NCI-H1436 treated with DMSO at 0.1 percent for 48 hours (cell line): ENCODE results near the gene APOOL.
A peak's percentile ranks its signal among the peaks of the same experiment; 100 is the strongest.

Experiments used
- DNase-seq: peaks from one replicate; lab custom pipeline; 2025; lab: John Stamatoyannopoulos, UW

APOOL gene

GRCh38 chrX:85084770-85085393, 81.2 kb downstream of the APOOL start:
- DNase-seq = no peak

DNA sequence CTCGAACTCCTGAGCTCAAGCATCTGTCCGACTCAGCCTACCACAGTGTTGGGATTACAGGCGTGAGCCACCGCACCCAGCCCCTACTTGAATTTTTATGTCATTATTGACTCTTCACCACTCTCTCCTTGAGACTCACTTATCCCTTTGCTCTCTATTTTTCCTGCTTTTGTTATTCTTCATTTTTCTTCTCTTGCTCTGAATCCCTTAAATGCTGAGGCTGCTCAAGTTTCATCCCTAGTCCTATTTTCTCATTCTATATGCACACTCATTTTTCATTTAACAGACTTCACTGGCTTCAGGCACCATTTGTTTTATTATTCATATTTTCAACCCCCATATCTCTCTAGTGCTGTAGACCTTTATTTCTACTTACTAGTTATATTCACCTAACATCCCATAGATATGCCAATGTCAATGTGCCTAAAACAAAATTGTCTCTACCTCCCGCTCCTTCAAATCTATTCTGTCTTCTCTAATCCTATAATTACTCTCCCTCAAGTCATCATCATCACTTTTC, 85.7 kb downstream of the APOOL start:
- DNase-seq = no peak

DNA sequence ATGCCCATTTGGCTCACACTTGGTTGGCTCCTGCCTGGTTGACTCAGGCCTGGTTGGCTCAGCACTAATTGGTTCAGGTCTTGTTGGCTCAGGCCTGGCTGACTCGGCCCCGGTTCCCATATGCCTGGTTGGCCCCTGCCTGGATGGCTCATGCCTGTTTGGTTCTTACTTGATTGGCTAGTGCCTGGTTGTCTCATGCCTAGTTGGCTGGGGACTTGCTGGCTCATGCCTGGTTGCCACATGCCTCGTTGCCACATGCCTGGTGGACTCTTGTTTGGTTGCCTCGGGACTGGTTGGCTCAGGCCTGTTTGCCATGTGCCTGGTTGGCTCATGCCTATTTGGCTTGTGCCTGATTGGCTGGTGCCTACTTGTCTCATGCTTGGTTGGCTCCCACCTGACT, 103.7 kb downstream of the APOOL start:
- no peak for DNase-seq

DNA sequence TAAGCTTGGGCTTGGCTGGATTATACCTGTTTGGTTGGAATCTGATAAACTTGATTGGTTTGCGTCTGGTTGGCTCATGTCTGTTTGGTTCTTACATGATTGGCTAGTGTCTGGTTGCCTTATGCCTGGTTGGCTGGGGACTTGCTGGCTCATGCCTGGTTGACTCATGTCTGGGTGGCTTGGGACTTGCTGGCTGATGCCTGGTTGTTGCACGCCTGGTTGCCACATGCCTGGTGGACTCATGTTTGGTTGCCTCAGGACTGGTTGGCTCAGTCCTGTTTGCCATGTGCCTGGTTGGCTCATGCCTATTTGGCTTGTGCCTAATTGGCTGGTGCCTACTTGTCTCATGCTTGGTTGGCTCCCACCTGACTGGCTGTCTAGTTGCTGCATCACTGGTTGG, 104.5 kb downstream of the APOOL start:
- no peak for DNase-seq

- DNase-seq = no peak
These were observed 105.6 kb downstream of the APOOL start for GRCh38 chrX:85109235-85109634.

- DNase-seq = peak; percentile 6
These were observed 107.7 kb downstream of the APOOL start for GRCh38 chrX:85111347-85111746.

DNA sequence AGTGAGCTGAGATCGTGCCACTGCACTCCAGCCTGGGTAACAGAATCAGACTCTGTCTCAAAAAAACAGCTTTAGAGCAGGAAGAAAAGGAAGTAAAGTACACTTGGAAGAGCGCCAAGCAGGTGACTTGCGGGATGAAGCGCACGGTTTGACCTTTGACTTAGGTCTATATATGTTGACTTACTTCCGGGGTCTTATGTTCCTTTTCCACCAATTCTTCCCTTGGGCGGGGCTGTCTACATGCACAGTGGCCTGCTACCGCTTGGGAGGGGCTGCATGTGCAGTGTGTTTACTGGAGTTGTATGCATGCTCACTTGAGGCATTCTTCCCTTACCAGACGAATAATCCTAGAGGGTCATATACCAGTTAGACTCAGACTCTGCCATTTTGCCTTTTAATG, 108.6 kb downstream of the APOOL start:
- DNase-seq = no peak

- DNase-seq = no peak
These were observed 110.1 kb downstream of the APOOL start for GRCh38 chrX:85113746-85114145.

DNA sequence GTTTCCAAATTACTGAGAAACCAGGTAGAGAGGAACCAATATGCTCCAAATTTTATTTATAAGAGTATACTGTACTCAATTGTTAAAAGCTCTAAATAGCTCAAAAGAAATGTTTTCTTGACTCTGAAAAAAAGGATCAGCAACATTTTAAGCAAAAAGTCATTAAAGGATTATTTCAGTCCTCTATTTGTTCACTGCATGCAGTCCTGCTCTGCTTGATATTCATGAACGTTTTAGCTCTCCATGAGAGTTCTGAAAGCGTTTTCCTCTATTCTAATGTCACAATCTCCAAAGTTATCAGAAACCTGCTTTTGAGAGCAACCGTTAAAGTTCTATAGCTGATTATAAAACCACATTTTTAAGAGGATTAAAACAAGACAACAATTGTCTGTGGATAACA, 110.5 kb downstream of the APOOL start:
- no peak for DNase-seq

DNA sequence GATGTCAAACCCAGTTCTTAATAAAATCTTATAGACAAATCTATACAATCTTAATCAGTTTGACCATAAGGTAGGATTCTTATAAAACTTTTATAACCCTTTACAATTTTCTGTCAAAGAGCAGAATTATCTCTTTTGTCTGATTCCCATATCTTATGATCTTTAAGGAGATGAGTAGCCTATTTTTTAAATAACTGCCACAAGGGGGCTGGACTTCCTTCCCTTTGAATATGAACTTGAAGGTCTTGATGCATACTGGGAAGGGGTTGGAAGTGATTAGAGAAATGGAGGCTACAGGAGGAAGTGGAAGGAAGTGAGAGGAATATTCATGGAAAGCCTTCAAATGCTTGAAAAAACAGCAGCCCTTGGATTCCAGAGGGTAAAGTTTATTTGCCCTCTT, 111.1 kb downstream of the APOOL start:
- DNase-seq = no peak

DNA sequence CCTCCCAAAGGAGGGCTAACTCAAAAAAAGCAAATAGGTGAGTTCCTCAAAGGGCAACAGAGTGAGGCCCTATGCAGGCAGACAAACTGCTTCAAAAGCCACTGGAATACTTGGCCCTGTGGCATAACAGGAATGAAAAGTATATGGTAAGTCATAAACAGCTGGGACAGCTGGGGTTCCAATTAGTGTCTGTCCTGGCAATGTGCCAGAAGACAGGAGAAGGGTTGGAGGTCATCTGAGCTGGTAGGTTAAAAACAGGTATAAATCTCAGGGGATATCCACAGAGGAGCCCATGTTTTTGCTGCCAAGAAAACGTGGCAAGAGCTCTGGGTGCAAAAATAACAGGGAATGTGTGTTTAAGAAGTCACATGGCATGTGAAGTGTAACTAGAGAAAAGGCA, 111.6 kb downstream of the APOOL start:
- DNase-seq = no peak

DNA sequence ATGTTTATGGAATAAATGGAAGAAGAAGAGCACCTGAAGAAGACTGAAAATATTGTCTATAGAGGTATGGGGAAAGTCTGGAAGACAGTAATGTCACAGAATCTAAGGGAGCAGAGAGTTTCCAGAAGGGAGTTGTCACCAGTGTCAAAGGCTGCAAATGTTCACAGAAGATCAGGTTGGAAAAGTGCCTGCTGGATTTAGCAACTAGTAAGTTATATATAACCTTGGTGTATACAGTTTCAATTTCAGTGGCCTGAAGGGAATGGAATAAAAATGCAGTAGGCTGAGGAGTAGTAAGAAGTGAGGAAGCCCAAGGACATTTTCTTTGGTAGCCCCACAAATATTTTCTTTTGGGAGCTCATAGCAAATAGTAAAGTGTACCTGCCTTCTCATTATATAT, 132.7 kb downstream of the APOOL start:
- DNase-seq = no peak

DNA sequence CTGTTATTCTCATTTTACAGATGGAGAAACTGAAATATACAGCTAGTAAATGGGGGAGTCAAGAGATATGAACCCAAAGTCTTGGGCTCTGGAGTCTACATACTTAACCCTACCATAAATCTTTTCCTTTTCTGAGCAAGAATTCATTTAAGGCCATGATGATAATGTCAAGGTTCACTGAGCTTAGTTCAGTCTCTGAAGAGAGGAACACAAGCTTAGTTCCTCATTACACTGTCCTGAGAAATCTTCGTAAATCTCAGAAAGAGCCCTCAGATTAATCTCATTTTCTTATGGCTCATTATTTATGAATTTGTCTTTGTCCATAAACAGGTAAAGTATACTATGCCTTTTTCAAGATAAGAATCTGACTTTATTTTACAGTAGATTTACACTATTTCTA, 135.7 kb downstream of the APOOL start:
- DNase-seq = no peak

DNA sequence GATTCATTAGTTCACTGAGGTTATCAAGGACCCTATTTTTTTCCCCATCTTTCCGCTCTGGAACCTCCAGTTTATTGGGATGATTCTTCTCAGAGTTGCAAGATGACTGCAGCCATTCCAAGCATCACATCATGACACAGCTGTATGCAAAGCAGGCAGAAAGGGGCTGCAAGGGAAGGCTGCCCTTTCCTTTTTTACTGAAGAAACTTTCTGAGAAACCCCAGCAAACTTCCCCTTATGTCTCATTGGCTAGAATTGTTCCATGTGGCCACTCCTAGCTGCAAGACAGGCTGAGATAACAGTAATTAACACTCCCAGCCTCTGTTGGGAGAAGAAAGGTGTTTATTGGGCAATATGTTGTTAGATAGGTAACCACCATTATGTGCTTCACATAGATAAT, 137.3 kb downstream of the APOOL start:
- no peak for DNase-seq
